DMS153 (cell line): ENCODE data around the gene GPLD1.

Experiments
- DNase-seq: peaks from one replicate; lab custom pipeline; 2025; lab: John Stamatoyannopoulos, UW

The GPLD1 gene

GRCh38 chr6:24381476-24382219 lies 107.7 kb downstream of the GPLD1 start:
- no peak for DNase-seq

- no peak for DNase-seq
These were observed 110.8 kb downstream of the GPLD1 start for GRCh38 chr6:24378473-24379097.
